ENCODE results near the gene HSP90AB1.

Gene HSP90AB1

DNA sequence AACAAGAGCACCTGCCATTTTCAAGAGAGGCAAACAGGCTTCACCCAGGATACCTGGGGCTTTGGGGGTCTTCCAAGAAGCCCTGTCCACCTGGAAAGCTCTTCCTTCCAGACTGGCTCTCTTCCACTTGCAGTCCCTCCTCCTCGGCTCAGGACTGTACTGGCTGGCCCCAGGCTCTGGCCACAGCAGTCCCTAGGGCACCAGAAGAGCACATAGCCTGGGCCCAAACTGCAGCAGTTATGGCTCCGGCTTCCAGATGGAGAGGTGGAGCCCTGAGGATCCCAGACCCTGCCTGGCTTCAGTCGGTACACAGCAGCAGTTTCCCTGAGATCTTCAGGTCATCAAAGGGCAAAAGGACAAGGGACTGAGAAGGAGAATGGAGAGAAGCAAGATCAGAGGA, 12.0 kb downstream of the HSP90AB1 start:
- no peak overlapping the region for H3K4me3 ChIP-seq (ENCODE audit: low read depth, low read length)
- ChIA-PET POLR2A (no interaction called here), CTCF (interaction anchor here (1.0 to 4.3 kb wide), 5 partner anchors 10 to 86 kb away, joined by 3 to 54 read pairs (median 3); partner anchors contain the start of gene TMEM151B)
- no peak for TF ChIP-seq CTCF (IDR thresholded peaks at IDR 0.05; ENCODE audit: insufficient read depth, low read length, missing control alignments)
- no peak for DNase-seq (ENCODE audit: low read depth, low spot score)

DNA sequence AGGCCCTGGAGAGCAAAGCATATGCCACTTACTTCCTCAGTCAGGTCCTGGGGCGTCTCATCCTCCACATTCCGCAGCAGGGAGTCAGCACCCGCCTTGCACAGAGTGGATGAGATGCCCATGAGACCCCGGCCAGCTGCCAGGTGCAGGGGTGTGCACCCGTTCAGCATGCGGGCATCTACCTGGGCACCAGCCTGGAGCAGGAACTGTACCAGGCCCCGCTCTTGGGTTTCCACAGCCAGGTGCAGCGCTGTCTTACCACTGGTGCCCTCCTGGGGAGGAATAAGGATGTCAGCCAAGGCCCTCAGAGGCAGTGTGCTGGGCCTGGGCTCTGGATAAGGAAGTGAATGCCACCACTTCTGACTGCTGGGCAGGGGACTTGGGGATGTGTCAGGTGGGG, 13.1 kb downstream of the HSP90AB1 start:
- DNase-seq (ENCODE audit: low read depth, low spot score), result no peak
- TF ChIP-seq CTCF (IDR thresholded peaks at IDR 0.05; ENCODE audit: insufficient read depth, low read length, missing control alignments), result no peak
- ChIA-PET CTCF (interaction anchor here (1.0 kb wide), 1 partner anchor 87 kb away, joined by 3 read pairs; no protein-coding TSS in a partner anchor), POLR2A (no interaction called here)
- no peak overlapping the region for H3K4me3 ChIP-seq (ENCODE audit: low read depth, low read length)

DNA sequence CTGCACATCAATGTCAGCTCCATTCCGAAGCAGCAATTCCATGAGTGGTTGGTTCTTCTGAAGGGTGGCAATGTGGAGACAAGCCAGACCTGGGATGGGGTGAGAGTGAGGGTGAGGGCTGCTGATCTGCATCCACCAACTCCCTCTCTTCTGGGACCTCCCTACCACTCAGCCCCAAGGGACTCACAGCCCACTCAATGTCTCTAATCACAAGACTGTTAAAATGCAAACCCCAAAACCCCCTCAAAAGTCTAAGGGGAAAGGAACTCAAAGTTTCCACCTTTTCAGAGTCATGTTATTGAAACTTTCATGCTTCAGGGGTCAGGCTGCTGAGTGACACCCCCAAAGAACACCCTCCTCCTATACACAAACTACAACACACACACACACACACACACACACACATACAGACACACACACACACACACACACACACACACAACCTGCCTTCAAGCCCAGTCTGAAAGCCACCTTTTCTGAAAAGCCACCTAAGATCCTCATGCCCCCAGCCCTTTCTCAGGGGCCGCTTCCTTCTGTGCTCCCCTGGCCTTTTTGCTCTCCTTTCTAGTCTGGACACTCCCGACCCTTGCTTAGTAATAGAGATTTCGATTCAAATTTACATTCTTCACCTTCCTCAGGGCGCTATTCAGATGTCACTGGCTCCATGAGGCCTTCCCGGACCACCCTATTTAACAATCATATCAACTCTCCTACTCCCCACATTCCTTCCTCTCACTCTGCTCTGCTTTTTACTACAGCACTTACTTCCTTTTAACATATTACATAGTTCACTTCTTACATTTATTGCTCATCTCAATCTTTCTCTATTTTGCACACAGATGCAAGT, 13.8 kb downstream of the HSP90AB1 start:
- H3K4me3 ChIP-seq (ENCODE audit: low read depth, low read length), result no peak overlapping the region
- ChIA-PET CTCF (interaction anchor here (2.2 kb wide), 1 partner anchor 8 kb away, joined by 14 read pairs; no protein-coding TSS in a partner anchor), POLR2A (no interaction called here)
- TF ChIP-seq CTCF (IDR thresholded peaks at IDR 0.05; ENCODE audit: insufficient read depth, low read length, missing control alignments), result no peak
- DNase-seq (ENCODE audit: low read depth, low spot score), result no peak

DNA sequence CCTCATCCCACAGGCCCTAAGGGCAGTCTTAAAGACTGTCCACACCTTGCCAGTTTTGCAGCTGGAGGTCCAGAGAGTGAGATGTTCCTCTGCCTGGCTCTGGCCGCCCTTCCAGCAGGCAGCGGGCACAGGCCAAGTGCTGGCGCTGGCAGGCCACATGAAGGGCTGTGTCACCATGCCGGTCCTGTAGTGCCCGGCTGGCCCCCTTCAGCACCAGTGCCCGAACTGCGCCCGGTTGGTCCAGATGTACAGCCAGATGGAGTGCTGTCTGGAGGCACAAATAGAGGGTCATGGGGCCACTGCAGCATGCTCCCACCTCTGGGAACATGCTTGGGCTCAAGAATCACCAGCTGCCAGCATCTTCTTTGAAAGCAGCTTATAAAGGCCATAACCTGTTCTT, 14.7 kb downstream of the HSP90AB1 start:
- ChIA-PET CTCF (interaction anchor here (0.6 to 2.2 kb wide), 10 partner anchors 9 to 89 kb away, joined by 3 to 14 read pairs (median 4); partner anchors contain the start of gene AARS2), POLR2A (interaction anchor here (1.7 kb wide), 1 partner anchor 15 kb away, joined by 6 read pairs; the partner anchor contains the start of gene HSP90AB1)
- H3K4me3 ChIP-seq (ENCODE audit: low read depth, low read length), result no peak overlapping the region
- no peak for TF ChIP-seq CTCF (IDR thresholded peaks at IDR 0.05; ENCODE audit: insufficient read depth, low read length, missing control alignments)
- DNase-seq (ENCODE audit: low read depth, low spot score), result no peak

GRCh38 chr6:44262467-44263353, 15.8 kb downstream of the HSP90AB1 start:
- ChIA-PET POLR2A (interaction anchor here (1.7 kb wide), 1 partner anchor 16 kb away, joined by 6 read pairs; the partner anchor contains the start of gene HSP90AB1), CTCF (interaction anchor here (0.8 to 2.2 kb wide), 13 partner anchors 10 to 163 kb away, joined by 3 to 14 read pairs (median 3); no protein-coding TSS in a partner anchor)
- DNase-seq (ENCODE audit: low read depth, low spot score), result no peak
- TF ChIP-seq CTCF (IDR thresholded peaks at IDR 0.05; ENCODE audit: insufficient read depth, low read length, missing control alignments), result no peak
- H3K4me3 ChIP-seq (ENCODE audit: low read depth, low read length), result peak overlapping the region; percentile 80

Measured in AG04449 (cell line).